ENCODE results near the gene STC2. TPM values are rescaled to one million over a fixed set of nuclear protein-coding genes. Genes with fewer than 3 reads are reported as not detected.

Gene STC2
- total RNA-seq, 1 experiment from 2014 or later: 60.4 TPM

- Mint-ChIP-seq H3K27ac (ENCODE audit: unreplicated experiment) (no peak overlapping the region), H3K27me3 (ENCODE audit: unreplicated experiment) (no peaks in the 10 kb centered on the region), H3K4me3 (ENCODE audit: low read depth, unreplicated experiment) (no peak overlapping the region), H3K4me1 (ENCODE audit: low read depth, unreplicated experiment) (peaks cover 26% of the 10 kb centered on the region), H3K9me3 (ENCODE audit: low read depth, unreplicated experiment) (peaks cover 7% of the 10 kb centered on the region), H3K36me3 (ENCODE audit: insufficient read depth, unreplicated experiment) (no peaks in the 10 kb centered on the region)
- no TSS peak for BruUV-seq (replicated peaks)
- no peak for TF ChIP-seq CTCF (IDR thresholded peaks at IDR 0.05; ENCODE audit: unreplicated experiment)
- DNase-seq: no peak
- intact Hi-C loops (cut with micrococcal nuclease; ENCODE audit: unreplicated experiment): no loop called here
- CTCF ChIA-PET: interaction anchor here (0.5 kb wide), 1 partner anchor 62 kb away, joined by 4 read pairs; no protein-coding TSS in a partner anchor
Measured at GRCh38 chr5:173306695-173307094, 21.5 kb downstream of the STC2 start.

DNA sequence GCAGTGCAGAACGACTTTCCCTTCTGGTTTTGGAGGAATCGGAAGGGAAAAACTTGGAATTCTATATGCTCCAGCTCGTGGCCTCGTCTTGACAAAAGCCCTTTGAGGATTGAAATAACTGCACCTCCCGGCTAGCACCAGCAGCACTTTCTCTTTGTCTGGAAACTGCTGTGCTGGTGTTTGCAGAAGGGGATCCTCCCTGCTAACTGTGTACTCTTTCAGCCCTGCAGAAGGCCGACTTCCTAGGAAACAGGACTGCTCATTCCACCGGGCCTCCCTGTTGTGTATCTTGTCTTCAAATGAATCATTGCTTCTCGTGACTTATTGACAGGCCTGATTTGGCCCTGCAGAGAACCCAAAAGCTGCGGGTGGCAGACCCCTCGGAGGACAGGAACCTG is 23.6 kb downstream of the STC2 start:
- H3K4me3 Mint-ChIP-seq (ENCODE audit: low read depth, unreplicated experiment): no peak overlapping the region
- BruUV-seq (replicated peaks): no TSS peak
- intact Hi-C loops (cut with micrococcal nuclease; ENCODE audit: unreplicated experiment): no loop called here
- DNase-seq: no peak
- H3K9me3 Mint-ChIP-seq (ENCODE audit: low read depth, unreplicated experiment): peaks cover 7% of the 10 kb centered on the region
- peaks cover 26% of the 10 kb centered on the region for H3K4me1 Mint-ChIP-seq (ENCODE audit: low read depth, unreplicated experiment)
- no peak overlapping the region for H3K27ac Mint-ChIP-seq (ENCODE audit: unreplicated experiment)
- no peaks in the 10 kb centered on the region for H3K27me3 Mint-ChIP-seq (ENCODE audit: unreplicated experiment)
- H3K36me3 Mint-ChIP-seq (ENCODE audit: insufficient read depth, unreplicated experiment): no peaks in the 10 kb centered on the region
- CTCF ChIA-PET: interaction anchor here (1.5 to 2.6 kb wide), 4 partner anchors 11 to 305 kb away, joined by 3 to 8 read pairs (median 4); no protein-coding TSS in a partner anchor
- no peak for TF ChIP-seq CTCF (IDR thresholded peaks at IDR 0.05; ENCODE audit: unreplicated experiment)

GRCh38 chr5:173303878-173304590 is 24.2 kb downstream of the STC2 start:
- CTCF ChIA-PET: interaction anchor here (0.6 to 2.6 kb wide), 5 partner anchors 10 to 263 kb away, joined by 3 to 8 read pairs (median 3); no protein-coding TSS in a partner anchor

DNA sequence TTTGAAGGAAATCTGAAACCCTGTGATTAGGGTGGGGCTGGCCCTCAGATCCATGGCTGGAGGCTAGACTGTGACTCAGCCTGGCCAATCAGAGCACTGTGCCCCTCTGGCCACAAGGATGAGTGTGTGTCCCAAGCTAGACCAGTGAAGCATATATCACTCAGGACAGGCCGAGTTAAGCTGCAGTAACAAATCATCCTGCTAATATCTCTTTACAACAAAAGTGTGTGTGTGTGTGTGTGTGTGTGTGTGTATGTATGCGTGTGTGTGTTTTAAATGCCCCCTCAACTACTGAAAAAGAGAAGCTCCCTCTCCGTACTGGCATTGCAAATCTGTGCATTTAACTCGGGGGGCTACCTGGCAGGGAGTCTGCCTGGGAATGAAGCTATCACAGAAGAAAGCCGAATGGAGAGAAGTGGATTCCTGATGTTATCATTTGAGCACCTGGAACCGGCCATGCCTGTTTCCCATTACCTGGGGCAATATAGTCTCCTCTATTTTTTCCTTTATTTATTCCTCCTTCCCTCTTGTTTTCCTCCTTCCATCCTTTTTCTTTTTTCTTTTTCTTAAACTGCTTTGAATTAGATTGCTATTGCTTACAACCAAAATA is 25.6 kb downstream of the STC2 start:
- Mint-ChIP-seq H3K4me1 (ENCODE audit: low read depth, unreplicated experiment) (peaks cover 26% of the 10 kb centered on the region), H3K36me3 (ENCODE audit: insufficient read depth, unreplicated experiment) (no peaks in the 10 kb centered on the region), H3K9me3 (ENCODE audit: low read depth, unreplicated experiment) (peaks cover under 1% of the 10 kb centered on the region), H3K4me3 (ENCODE audit: low read depth, unreplicated experiment) (no peak overlapping the region), H3K27me3 (ENCODE audit: unreplicated experiment) (no peaks in the 10 kb centered on the region), H3K27ac (ENCODE audit: unreplicated experiment) (no peak overlapping the region)
- no peak for TF ChIP-seq CTCF (IDR thresholded peaks at IDR 0.05; ENCODE audit: unreplicated experiment)
- peak; percentile 71 for DNase-seq
- intact Hi-C loops (cut with micrococcal nuclease; ENCODE audit: unreplicated experiment): no loop called here
- BruUV-seq (replicated peaks): no TSS peak
- CTCF ChIA-PET: interaction anchor here (0.7 to 1.9 kb wide), 6 partner anchors 9 to 270 kb away, joined by 3 to 8 read pairs (median 5); partner anchors contain the start of gene STC2

More at GRCh38 chr5:173303878-173304590, 24.2 kb downstream of the STC2 start:
- Mint-ChIP-seq H3K36me3 (ENCODE audit: insufficient read depth, unreplicated experiment) (no peaks in the 10 kb centered on the region), H3K27me3 (ENCODE audit: unreplicated experiment) (no peaks in the 10 kb centered on the region), H3K4me3 (ENCODE audit: low read depth, unreplicated experiment) (no peak overlapping the region), H3K4me1 (ENCODE audit: low read depth, unreplicated experiment) (peaks cover 26% of the 10 kb centered on the region), H3K27ac (ENCODE audit: unreplicated experiment) (no peak overlapping the region), H3K9me3 (ENCODE audit: low read depth, unreplicated experiment) (peaks cover 7% of the 10 kb centered on the region)
- TF ChIP-seq CTCF (IDR thresholded peaks at IDR 0.05; ENCODE audit: unreplicated experiment): no peak
- DNase-seq: peak; percentile 55
- intact Hi-C loops (cut with micrococcal nuclease; ENCODE audit: unreplicated experiment): no loop called here
- BruUV-seq (replicated peaks): no TSS peak

Data from Calu3 (cell line).